Measurements from ENCODE around the gene ZNF556.

The ZNF556 gene

DNA sequence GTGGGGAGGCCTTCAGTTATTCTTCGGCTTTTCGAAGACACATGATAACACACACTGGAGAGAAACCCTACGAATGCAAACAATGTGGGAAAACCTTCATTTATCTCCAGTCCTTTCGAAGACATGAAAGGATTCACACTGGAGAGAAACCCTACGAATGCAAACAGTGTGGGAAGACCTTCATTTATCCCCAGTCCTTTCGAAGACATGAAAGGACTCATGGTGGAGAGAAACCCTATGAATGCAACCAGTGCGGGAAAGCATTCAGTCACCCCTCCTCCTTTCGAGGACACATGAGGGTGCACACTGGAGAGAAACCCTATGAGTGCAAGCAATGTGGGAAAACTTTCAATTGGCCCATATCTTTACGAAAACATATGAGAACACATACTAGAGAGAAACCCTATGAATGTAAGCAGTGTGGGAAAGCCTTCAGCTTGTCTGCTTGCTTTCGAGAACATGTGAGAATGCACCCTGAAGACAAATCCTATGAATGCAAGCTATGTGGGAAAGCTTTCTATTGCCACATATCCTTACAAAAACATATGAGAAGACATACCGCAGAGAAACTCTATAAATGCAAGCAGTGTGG lies 14.0 kb upstream of the ZNF556 start:
- TF ChIP-seq, protein P1, sequence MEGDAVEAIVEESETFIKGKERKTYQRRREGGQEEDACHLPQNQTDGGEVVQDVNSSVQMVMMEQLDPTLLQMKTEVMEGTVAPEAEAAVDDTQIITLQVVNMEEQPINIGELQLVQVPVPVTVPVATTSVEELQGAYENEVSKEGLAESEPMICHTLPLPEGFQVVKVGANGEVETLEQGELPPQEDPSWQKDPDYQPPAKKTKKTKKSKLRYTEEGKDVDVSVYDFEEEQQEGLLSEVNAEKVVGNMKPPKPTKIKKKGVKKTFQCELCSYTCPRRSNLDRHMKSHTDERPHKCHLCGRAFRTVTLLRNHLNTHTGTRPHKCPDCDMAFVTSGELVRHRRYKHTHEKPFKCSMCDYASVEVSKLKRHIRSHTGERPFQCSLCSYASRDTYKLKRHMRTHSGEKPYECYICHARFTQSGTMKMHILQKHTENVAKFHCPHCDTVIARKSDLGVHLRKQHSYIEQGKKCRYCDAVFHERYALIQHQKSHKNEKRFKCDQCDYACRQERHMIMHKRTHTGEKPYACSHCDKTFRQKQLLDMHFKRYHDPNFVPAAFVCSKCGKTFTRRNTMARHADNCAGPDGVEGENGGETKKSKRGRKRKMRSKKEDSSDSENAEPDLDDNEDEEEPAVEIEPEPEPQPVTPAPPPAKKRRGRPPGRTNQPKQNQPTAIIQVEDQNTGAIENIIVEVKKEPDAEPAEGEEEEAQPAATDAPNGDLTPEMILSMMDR (IDR thresholded peaks at IDR 0.05; ENCODE audit: insufficient read depth, low read depth, low read length, missing control alignments): no peak
- DNase-seq (ENCODE audit: low read depth): no peak
- H3K4me3 ChIP-seq (ENCODE audit: low read depth, low read length): no peak overlapping the region

DNA sequence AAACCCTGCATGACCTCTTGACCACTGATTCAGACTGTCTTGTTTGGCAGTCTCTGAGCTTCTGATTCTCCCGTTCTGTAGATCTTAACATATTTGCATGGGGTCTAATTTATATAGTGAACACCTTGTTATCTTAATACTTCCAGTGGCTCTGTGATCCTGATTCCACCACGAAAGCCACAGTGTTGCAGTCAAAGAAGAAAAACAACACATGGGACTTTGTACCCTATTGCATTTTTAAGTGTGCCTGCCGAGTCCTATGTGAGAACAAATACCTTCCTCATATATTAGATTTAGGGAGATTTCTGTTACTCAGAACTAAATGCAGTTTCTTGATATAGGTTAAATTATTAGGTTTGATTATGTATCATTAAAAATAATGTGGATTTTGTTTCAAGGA lies 12.3 kb upstream of the ZNF556 start:
- TF ChIP-seq, protein P1 (IDR thresholded peaks at IDR 0.05; ENCODE audit: insufficient read depth, low read depth, low read length, missing control alignments): no peak
- no peak overlapping the region for H3K4me3 ChIP-seq (ENCODE audit: low read depth, low read length)
- DNase-seq (ENCODE audit: low read depth): no peak

DNA sequence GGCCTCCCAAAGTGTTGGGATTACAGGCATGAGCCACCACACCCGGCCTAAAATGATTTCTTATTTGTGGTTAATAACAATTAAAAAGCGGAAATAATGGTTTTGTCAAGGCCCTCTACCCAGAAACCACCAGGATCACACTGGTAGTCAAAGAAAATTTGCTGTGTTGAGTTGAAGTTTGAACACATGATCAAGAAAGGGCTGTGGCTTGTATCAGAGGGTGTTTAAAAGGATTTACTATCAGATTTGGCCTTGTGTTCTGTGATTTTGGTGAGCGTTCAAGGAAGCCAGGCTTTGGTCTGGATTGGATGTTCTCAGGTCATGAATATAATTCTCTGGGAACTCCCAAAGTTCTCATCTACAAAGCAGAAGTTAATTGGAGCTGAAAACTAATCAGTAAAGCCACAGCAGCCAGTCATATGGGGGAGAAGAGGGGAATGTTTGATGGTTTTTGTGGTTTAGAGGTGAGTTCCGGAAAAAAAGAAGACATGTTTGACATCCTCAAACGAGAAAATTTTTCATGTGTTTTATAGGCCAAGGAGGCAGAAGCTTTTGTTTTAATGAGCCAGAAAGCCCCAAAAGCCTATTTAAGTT lies 10.6 kb upstream of the ZNF556 start:
- peak; percentile 19 for DNase-seq (ENCODE audit: low read depth)
- H3K4me3 ChIP-seq (ENCODE audit: low read depth, low read length): no peak overlapping the region
- TF ChIP-seq, protein P1 (IDR thresholded peaks at IDR 0.05; ENCODE audit: insufficient read depth, low read depth, low read length, missing control alignments): no peak

DNA sequence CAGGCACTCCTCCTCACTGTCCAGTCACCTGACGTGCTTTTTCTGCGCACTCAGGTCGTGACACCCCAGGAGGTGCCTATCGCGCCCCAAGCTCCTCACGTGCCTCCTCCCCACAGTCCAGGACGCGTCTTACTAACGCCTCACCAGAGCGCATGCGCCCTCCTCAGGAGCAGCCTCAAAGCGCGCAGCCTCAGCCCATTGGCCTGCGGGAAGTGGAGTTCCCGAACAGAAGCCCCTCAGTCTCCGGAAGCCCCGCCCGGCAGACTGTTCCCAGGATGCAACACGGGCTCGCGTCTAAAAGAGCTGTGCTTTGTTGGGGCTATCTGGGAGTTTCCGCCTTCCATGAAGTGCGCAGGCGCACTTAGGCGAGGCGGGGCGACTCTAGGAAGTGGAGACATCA lies 8.3 kb upstream of the ZNF556 start:
- DNase-seq (ENCODE audit: low read depth): no peak
- TF ChIP-seq, protein P1 (IDR thresholded peaks at IDR 0.05; ENCODE audit: insufficient read depth, low read depth, low read length, missing control alignments): no peak
- H3K4me3 ChIP-seq (ENCODE audit: low read depth, low read length): no peak overlapping the region

DNA sequence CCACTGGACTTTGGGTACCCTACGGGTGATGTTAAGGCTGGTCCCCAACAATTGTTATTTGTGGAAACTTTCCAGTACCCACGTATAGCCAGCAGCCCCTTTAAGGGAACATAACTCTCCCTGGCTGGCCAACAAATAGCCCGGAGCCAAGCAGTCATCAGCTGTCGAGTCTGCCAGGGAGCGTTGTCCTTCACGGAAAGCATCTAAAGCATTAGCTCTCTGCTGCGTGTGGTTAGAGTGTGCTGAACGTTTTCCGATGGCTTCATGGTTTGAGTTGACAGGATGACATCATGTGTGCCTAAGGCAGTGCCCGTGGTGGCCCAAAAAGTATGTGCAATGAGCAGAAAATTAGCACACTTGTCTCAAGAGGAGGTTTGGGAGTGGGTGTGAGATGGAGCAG lies 3.3 kb upstream of the ZNF556 start:
- no peak for DNase-seq (ENCODE audit: low read depth)
- no peak overlapping the region for H3K4me3 ChIP-seq (ENCODE audit: low read depth, low read length)
- TF ChIP-seq, protein P1 (IDR thresholded peaks at IDR 0.05; ENCODE audit: insufficient read depth, low read depth, low read length, missing control alignments): no peak

DNA sequence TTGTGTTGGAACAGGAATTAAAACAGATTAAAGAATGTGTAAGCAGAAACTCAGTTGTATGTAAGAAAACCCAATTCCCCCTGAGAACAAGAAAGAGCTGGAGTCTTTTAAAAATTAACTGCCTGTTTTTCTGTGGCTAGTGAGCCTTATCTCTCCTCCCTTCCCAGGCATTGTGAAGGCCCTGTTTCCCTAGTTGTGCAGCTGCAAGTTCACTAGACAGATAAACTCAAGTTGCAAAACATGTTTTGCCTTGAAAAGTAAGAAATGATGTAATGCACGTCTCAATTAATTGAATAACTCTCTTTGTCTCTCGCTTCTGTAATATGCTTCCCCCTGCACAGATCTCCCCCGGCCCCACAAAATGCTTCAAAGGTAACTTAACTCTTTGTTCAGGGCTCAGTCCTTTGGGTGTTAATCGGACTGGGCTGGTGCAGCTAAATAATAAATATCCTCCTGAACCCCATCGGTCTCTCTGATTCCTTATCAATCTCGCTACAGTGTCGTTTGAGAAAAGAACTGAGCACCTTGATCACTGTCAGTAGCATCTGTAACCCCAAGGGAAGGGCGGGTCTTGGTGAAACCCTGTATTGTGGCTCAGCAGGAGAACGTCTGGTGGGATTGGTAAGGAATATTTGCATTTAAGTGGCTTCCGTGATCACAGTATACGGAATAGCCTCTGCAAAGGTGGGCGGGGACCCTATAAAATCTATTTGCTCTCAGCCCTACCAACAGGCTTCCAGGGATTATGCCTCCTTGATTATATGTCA lies 1.6 kb upstream of the ZNF556 start:
- no peak for DNase-seq (ENCODE audit: low read depth)
- TF ChIP-seq, protein P1 (IDR thresholded peaks at IDR 0.05; ENCODE audit: insufficient read depth, low read depth, low read length, missing control alignments): no peak
- H3K4me3 ChIP-seq (ENCODE audit: low read depth, low read length): no peak overlapping the region
